ENCODE measurements around the gene YWHAE. TPM values are rescaled to one million over a fixed set of nuclear protein-coding genes. Genes with fewer than 3 reads are reported as not detected.

YWHAE gene
- total and polyA plus RNA-seq, 10 of the 15 experiments (the other 5 are each of a cell fraction or from before 2014, with no cell fraction given), result 189 to 651 (median 469) TPM

GRCh38 chr17:1447052-1447451 lies 47.0 kb upstream of the YWHAE start:
- RAD21 ChIA-PET (ENCODE audit: unreplicated experiment), result no interaction called here
- H3K79me2 ChIP-seq (ENCODE audit: control insufficient read depth, insufficient read depth, low read length), result peaks cover 64% of the 10 kb centered on the region
- POLR2A ChIA-PET, result no interaction called here
- H3K9ac ChIP-seq (ENCODE audit: control insufficient read depth, insufficient read depth, low read length), result no peak overlapping the region
- peaks cover 0 to 9% of the 10 kb centered on the region in 2 experiments; a peak in 3 of 4 replicates for H3K36me3 ChIP-seq (ENCODE audit: control insufficient read depth in 2 of 2, insufficient read depth in 2 of 2, low read length in 1 of 2)
- SMC1A ChIA-PET (ENCODE audit: uncharacterized antibody, unreplicated experiment), result interaction anchor here (0.6 kb wide), 1 partner anchor 15 kb away, joined by 3 read pairs; no protein-coding TSS in a partner anchor
- in situ Hi-C loops (cut with MboI) (no loop called here), intact Hi-C loops (cut with micrococcal nuclease; ENCODE audit: unreplicated experiment) (no loop called here)
- CTCF ChIA-PET, result interaction anchor here (0.6 to 1.4 kb wide), 2 partner anchors 69 to 91 kb away, joined by 3 to 4 read pairs; no protein-coding TSS in a partner anchor
- BruUV-seq (replicated peaks), result no TSS peak
- no peaks in the 10 kb centered on the region for H3K9me3 ChIP-seq (replicated peaks; ENCODE audit: control insufficient read depth, insufficient read depth, low read length)
- H3K4me2 ChIP-seq (ENCODE audit: control insufficient read depth, insufficient read depth), result no peak overlapping the region
- no peak for TF ChIP-seq YY1 (IDR thresholded peaks at IDR 0.05; ENCODE audit: low read depth, low read length)
- TF ChIP-seq POLR2AphosphoS5 (IDR thresholded peaks at IDR 0.05; ENCODE audit: low read length), result no peak
- TF ChIP-seq BACH1 (IDR thresholded peaks at IDR 0.05; ENCODE audit: borderline replicate concordance), result no peak
- TF ChIP-seq TAF1 (IDR thresholded peaks at IDR 0.05; ENCODE audit: borderline replicate concordance, low read depth, low read length), result no peak
- TF ChIP-seq E2F4 (IDR thresholded peaks at IDR 0.05; ENCODE audit: low read depth, low read length), result no peak
- no peak for TF ChIP-seq SMARCA5 (IDR thresholded peaks at IDR 0.05)
- no peak for TF ChIP-seq ETV6 (conservative IDR thresholded peaks at IDR 0.05 in 1 of 2, IDR thresholded peaks at IDR 0.05 in 1 of 2; ENCODE audit: borderline replicate concordance in 1 of 2, low read depth in 1 of 2)
- no peak for TF ChIP-seq PKNOX1 (IDR thresholded peaks at IDR 0.05)
- TF ChIP-seq MAX (IDR thresholded peaks at IDR 0.05; ENCODE audit: low read depth, low read length), result no peak
- no peak for TF ChIP-seq NBN (IDR thresholded peaks at IDR 0.05)
- TF ChIP-seq CBX5 (IDR thresholded peaks at IDR 0.05; ENCODE audit: low read depth), result no peak
- no peak for TF ChIP-seq CREB1 (IDR thresholded peaks at IDR 0.05; ENCODE audit: low read depth)
- TF ChIP-seq IKZF2 (IDR thresholded peaks at IDR 0.05), result no peak
- no peak for TF ChIP-seq RAD51 (IDR thresholded peaks at IDR 0.05)
- TF ChIP-seq SMAD5 (IDR thresholded peaks at IDR 0.05; ENCODE audit: low read depth), result no peak
- no peak for TF ChIP-seq CEBPZ (IDR thresholded peaks at IDR 0.05; ENCODE audit: low read depth, low read length)
- no peak for TF ChIP-seq NFYA (IDR thresholded peaks at IDR 0.05; ENCODE audit: borderline replicate concordance, low read depth, low read length)
- TF ChIP-seq WRNIP1 (IDR thresholded peaks at IDR 0.05; ENCODE audit: borderline replicate concordance, low read depth, low read length), result no peak
- no peak for TF ChIP-seq PAX5 (IDR thresholded peaks at IDR 0.05; ENCODE audit: borderline replicate concordance, low read depth, low read length)
- FAIRE-seq (no peak), ATAC-seq (no peak), DNase-seq (ENCODE audit: low read depth, low spot score) (no peak)
- no peak overlapping the region for H3K4me3 ChIP-seq
- H3K27me3 ChIP-seq (replicated peaks in 1 of 2; ENCODE audit: control insufficient read depth in 2 of 2, insufficient read depth in 2 of 2, low read length in 1 of 2), result no peaks in the 10 kb centered on the region
- no peak overlapping the region for H2AFZ ChIP-seq (ENCODE audit: control insufficient read depth, low read depth, low read length)
- WGBS (ENCODE audit: insufficient coverage, insufficient replicate concordance, low lambda C conversion rate, missing lambda C conversion rate), result 82% methylated on average over 7 of the region's 7 CpGs
- peaks cover 4% of the 10 kb centered on the region for H4K20me1 ChIP-seq (ENCODE audit: control insufficient read depth, insufficient read depth)
- H3K27ac ChIP-seq (ENCODE audit: control insufficient read depth, insufficient read depth), result no peak overlapping the region
- no peaks in the 10 kb centered on the region for H3K4me1 ChIP-seq (ENCODE audit: control insufficient read depth, insufficient read depth, low read length)

Data from GM12878 (cell line).